H1 (cell line): ENCODE data around the gene BRPF3. TPM values are rescaled to one million over a fixed set of nuclear protein-coding genes. Genes with fewer than 3 reads are reported as not detected.

Experiments
- CTCF ChIA-PET: fragments of 300-600 bp; sonication (Branson Sonifier 250); formaldehyde crosslinking; loops from one replicate; lab custom pipeline; 2021; ENCODE audit not compliant: partially characterized antibody; lab: Charles Lee
- POLR2A ChIA-PET: fragments of 300-600 bp; sonication (Branson Sonifier 250); formaldehyde crosslinking; loops from one replicate; lab custom pipeline; 2021; ENCODE audit warnings: inconsistent platforms; ENCODE audit not compliant: partially characterized antibody; lab: Charles Lee
- DNase-seq, 2 experiments: peaks; one replicate each; pipeline versions ENCODE4 v3.0.0 to v3.0.0-alpha.2; 2010 to 2022; ENCODE audit warnings: low spot score in 2 of 2, low read depth in 1 of 2, mixed read lengths in 1 of 2
- FAIRE-seq: peaks from 2 replicates; lab custom pipeline; 2011; peaks lifted over from hg19 to GRCh38; lab: Jason Lieb, UNC
- H2AFZ ChIP-seq: 2 replicates; pipeline ENCODE4 v1.8.1; 2012; ENCODE audit warnings: low read length, inconsistent platforms
- H2AK5ac ChIP-seq: 2 replicates; pipeline ENCODE4 v1.6.1; 2013; ENCODE audit warnings: low read depth, low read length
- H2BK120ac ChIP-seq: replicated peaks from 2 replicates; pipeline ENCODE3; 2013; ENCODE audit warnings: low read depth, low read length, inconsistent platforms
- H2BK12ac ChIP-seq: 2 replicates; pipeline ENCODE4 v1.6.1; 2013; ENCODE audit warnings: low read depth, low read length
- H2BK15ac ChIP-seq: 2 replicates; pipeline ENCODE4 v1.6.1; 2013; ENCODE audit warnings: low read length
- H2BK20ac ChIP-seq: 2 replicates; pipeline ENCODE4 v1.6.1; 2013; ENCODE audit warnings: low read length
- H2BK5ac ChIP-seq: 2 replicates; pipeline ENCODE4 v1.6.1; 2013; ENCODE audit warnings: low read depth, low read length
- H3K14ac ChIP-seq: 2 replicates; pipeline ENCODE4 v1.6.1; 2013; ENCODE audit warnings: inconsistent platforms; ENCODE audit not compliant: insufficient read length
- H3K18ac ChIP-seq: 2 replicates; pipeline ENCODE4 v1.6.1; 2013; ENCODE audit warnings: low read length; ENCODE audit errors: extremely low read depth
- H3K23ac ChIP-seq: 2 replicates; pipeline ENCODE4 v1.6.1; 2013; ENCODE audit warnings: inconsistent platforms; ENCODE audit not compliant: insufficient read length
- H3K23me2 ChIP-seq: 2 replicates; pipeline ENCODE4 v1.6.1; 2013; ENCODE audit warnings: low read depth, low read length
- H3K27ac ChIP-seq: 2 replicates; pipeline ENCODE4 v1.6.1; 2011; ENCODE audit warnings: low read depth, low read length, inconsistent platforms
- H3K27me3 ChIP-seq, 4 experiments: replicated peaks in 1 of 4; 1 replicate in 1 of 4; 2 replicates in 3 of 4; pipeline versions ENCODE4 v1.6.1 to v1.8.1; 2011 to 2013; ENCODE audit warnings: low read length in 3 of 4, mild to moderate bottlenecking in 3 of 4, inconsistent platforms in 2 of 4, mixed read lengths in 2 of 4, moderate library complexity in 1 of 4; ENCODE audit not compliant: control insufficient read depth in 3 of 4, insufficient read depth in 3 of 4; ENCODE audit errors: extremely low read depth in 1 of 4
- H3K36me3 ChIP-seq, 4 experiments: 2 replicates each; pipeline versions ENCODE4 v1.6.1 to v1.8.1; 2011 to 2013; ENCODE audit warnings: mild to moderate bottlenecking in 4 of 4, low read length in 3 of 4, moderate library complexity in 2 of 4, control low read depth in 1 of 4, inconsistent platforms in 1 of 4; ENCODE audit not compliant: insufficient read depth in 4 of 4, control insufficient read depth in 2 of 4
- H3K4ac ChIP-seq: replicated peaks from 2 replicates; pipeline ENCODE3; 2013; ENCODE audit warnings: low read length, low read depth, mixed read lengths, inconsistent platforms; ENCODE audit not compliant: insufficient read length
- H3K4me1 ChIP-seq, 4 experiments: replicated peaks in 1 of 4; 1 replicate in 1 of 4; 2 replicates in 3 of 4; pipeline versions ENCODE4 v1.6.1 to v1.8.1; 2011 to 2013; ENCODE audit warnings: low read length in 3 of 4, inconsistent platforms in 2 of 4, mixed read lengths in 1 of 4; ENCODE audit not compliant: insufficient read depth in 4 of 4, control insufficient read depth in 3 of 4
- H3K4me2 ChIP-seq, 2 experiments: 2 replicates each; pipeline versions ENCODE4 v1.6.1 to v1.8.1; 2011 to 2013; ENCODE audit warnings: low read depth in 2 of 2, low read length in 2 of 2, control low read depth in 1 of 2, inconsistent platforms in 1 of 2, mild to moderate bottlenecking in 1 of 2; ENCODE audit not compliant: insufficient read depth in 1 of 2
- H3K4me3 ChIP-seq, 4 experiments: fragments of 200-600, 300-600 bp in 1 of 4; sonication (generic), shearing (Covaris generic), sonication (Bioruptor Twin) in 1 of 4; 2 replicates each; pipeline versions ENCODE4 v1.5.1 to v1.8.1; 2011 to 2016; ENCODE audit warnings: low read length in 4 of 4, low read depth in 3 of 4, control low read depth in 2 of 4, inconsistent platforms in 2 of 4, mild to moderate bottlenecking in 2 of 4, mixed read lengths in 1 of 4, moderate library complexity in 1 of 4; ENCODE audit not compliant: insufficient read depth in 2 of 4; ENCODE audit errors: extremely low read depth in 1 of 4
- H3K56ac ChIP-seq: replicated peaks from 2 replicates; pipeline ENCODE3; 2013; ENCODE audit warnings: low read depth, mild to moderate bottlenecking, mixed read lengths, low read length, inconsistent platforms; ENCODE audit not compliant: insufficient read length
- H3K79me1 ChIP-seq: 2 replicates; pipeline ENCODE4 v1.6.1; 2013; ENCODE audit warnings: low read depth, low read length, control low read depth
- H3K79me2 ChIP-seq, 2 experiments: 2 replicates each; pipeline versions ENCODE4 v1.6.1 to v1.8.1; 2012 to 2013; ENCODE audit warnings: low read length in 2 of 2, mild to moderate bottlenecking in 2 of 2, inconsistent platforms in 1 of 2; ENCODE audit not compliant: insufficient read depth in 2 of 2, control insufficient read depth in 1 of 2
- H3K9ac ChIP-seq, 4 experiments: replicated peaks in 1 of 4; 1 replicate in 1 of 4; 2 replicates in 3 of 4; pipeline versions ENCODE4 v1.6.1 to v1.8.1; 2011 to 2013; ENCODE audit warnings: low read depth in 3 of 4, low read length in 3 of 4, control low read depth in 2 of 4, mild to moderate bottlenecking in 2 of 4, moderate library complexity in 2 of 4, inconsistent platforms in 1 of 4; ENCODE audit errors: extremely low read depth in 1 of 4
- H3K9me3 ChIP-seq, 2 experiments: 2 replicates each; pipeline versions ENCODE4 v1.6.1 to v1.8.1; 2012 to 2013; ENCODE audit warnings: mild to moderate bottlenecking in 2 of 2, moderate library complexity in 2 of 2, control low read depth in 1 of 2, inconsistent platforms in 1 of 2, low read depth in 1 of 2, low read length in 1 of 2, mixed read lengths in 1 of 2; ENCODE audit not compliant: insufficient read depth in 2 of 2
- H4K20me1 ChIP-seq, 2 experiments: replicated peaks in 1 of 2; 2 replicates each; pipeline versions ENCODE3 to v1.8.1; 2011 to 2013; ENCODE audit warnings: inconsistent platforms in 2 of 2, low read length in 2 of 2, mild to moderate bottlenecking in 1 of 2; ENCODE audit not compliant: insufficient read depth in 2 of 2, control insufficient read depth in 1 of 2
- H4K5ac ChIP-seq: 2 replicates; pipeline ENCODE4 v1.6.1; 2013; ENCODE audit warnings: low read length, low read depth, mixed read lengths, inconsistent platforms; ENCODE audit not compliant: insufficient read length
- H4K8ac ChIP-seq: 2 replicates; pipeline ENCODE4 v1.8.0; 2013; ENCODE audit warnings: mild to moderate bottlenecking, moderate library complexity, low read length, inconsistent platforms; ENCODE audit not compliant: insufficient read depth; ENCODE audit errors: extremely low read depth
- H4K91ac ChIP-seq: replicated peaks from 2 replicates; pipeline ENCODE3; 2013; ENCODE audit warnings: low read length, mixed read lengths, inconsistent platforms; ENCODE audit not compliant: insufficient read length
- CREB1 ChIP-seq: IDR thresholded peaks from 2 replicates; pipeline ENCODE4 v1.6.1; 2012; ENCODE audit warnings: inconsistent platforms
- E2F6 ChIP-seq: IDR thresholded peaks from 2 replicates; pipeline ENCODE4 v1.6.1; 2012; ENCODE audit warnings: inconsistent platforms
- GABPA ChIP-seq: IDR thresholded peaks from 2 replicates; pipeline ENCODE4 v1.6.1; 2011; ENCODE audit warnings: mild to moderate bottlenecking, low read length, moderate library complexity, borderline replicate concordance; ENCODE audit not compliant: insufficient read depth
- HDAC2 ChIP-seq, 2 experiments: fragments of 300-600 bp in 1 of 2; sonication (generic) in 1 of 2; IDR thresholded peaks; 2 replicates each; pipeline ENCODE4 v1.6.1; 2011 to 2012; ENCODE audit warnings: low read depth in 2 of 2, low read length in 2 of 2, mild to moderate bottlenecking in 2 of 2, moderate library complexity in 2 of 2, borderline replicate concordance in 1 of 2, inconsistent platforms in 1 of 2
- KDM4A ChIP-seq: IDR thresholded peaks from one replicate; pipeline ENCODE4 v1.7.1; 2012; ENCODE audit warnings: low read depth, mild to moderate bottlenecking, moderate library complexity, low read length, inconsistent platforms; ENCODE audit not compliant: severe bottlenecking
- KDM5A ChIP-seq: fragments of 200-600 bp; IDR thresholded peaks from 2 replicates; pipeline ENCODE4 v1.7.1; 2012; ENCODE audit warnings: mild to moderate bottlenecking, low read length, inconsistent platforms, mixed read lengths
- SAP30 ChIP-seq: fragments of 300-600 bp; sonication (generic); IDR thresholded peaks from 2 replicates; pipeline ENCODE4 v1.7.1; 2012; ENCODE audit warnings: low read length, moderate library complexity, mild to moderate bottlenecking, inconsistent platforms; ENCODE audit not compliant: insufficient read depth, insufficient replicate concordance
- SIN3A ChIP-seq, 2 experiments: IDR thresholded peaks in 1 of 2; conservative IDR thresholded peaks in 1 of 2; 2 replicates each; pipeline ENCODE4 v1.6.1; 2011 to 2012; ENCODE audit warnings: low read length in 2 of 2, improper control_type of control experiment in 1 of 2, low read depth in 1 of 2, mild to moderate bottlenecking in 1 of 2
- SP4 ChIP-seq: IDR thresholded peaks from 2 replicates; pipeline ENCODE4 v1.6.1; 2012; ENCODE audit warnings: low read length, inconsistent platforms
- TEAD4 ChIP-seq: IDR thresholded peaks from 2 replicates; pipeline ENCODE4 v1.6.1; 2012; ENCODE audit warnings: low read depth, low read length, inconsistent platforms, mixed read lengths
- WGBS, 2 experiments: shearing (Covaris generic) in 1 of 2; methylation state at CpG; one replicate each; pipeline versions ENCODE4 v1.1.6 to v1.1.7; 2013 to 2015; ENCODE audit warnings: low lambda C conversion rate in 2 of 2, mixed read lengths in 2 of 2, inconsistent platforms in 1 of 2, low coverage in 1 of 2, missing lambda C conversion rate in 1 of 2; ENCODE audit not compliant: insufficient replicate concordance in 2 of 2, insufficient coverage in 1 of 2, insufficient read length in 1 of 2; ENCODE audit errors: extremely low coverage in 1 of 2, missing lambda C conversion rate in 1 of 2; 5-methylcytosine and 5-hydroxymethylcytosine counted together
- polyA plus RNA-seq, 7 experiments: library from polyadenylated mRNA; depleted of rRNA in 3 of 7; stranded (reverse) in 5 of 7; unstranded in 2 of 7; fragments of >200 nt in 5 of 7; fragments of 200-250 nt in 2 of 7; gene quantifications; 1 replicate in 5 of 7; 2 replicates in 1 of 7; 4 replicates in 1 of 7; pipeline versions ENCODE4 v1.2.1 to v1.2.3, GENCODE V29; 2011 to 2013; ENCODE audit warnings: missing spikeins in 2 of 7, mixed read lengths in 2 of 7
- total RNA-seq: library from RNA; stranded (reverse); fragmentation: NEBNext Ultra II Directional; extraction: Animal tissue kit (Norgen Biotek cat#: 25700); gene quantifications from 2 replicates; pipeline ENCODE4 v1.2.1, GENCODE V29; 2021
- TF ChIP-seq, protein P1 (sequence below): IDR thresholded peaks from 2 replicates; pipeline ENCODE4 v1.6.1; 2011; ENCODE audit warnings: low read depth, mild to moderate bottlenecking, low read length; ENCODE audit not compliant: insufficient read depth

Gene BRPF3
- total and polyA plus RNA-seq, 2 of the 8 experiments (the other 6 are each of a cell fraction or from before 2014, with no cell fraction given): 26.0 to 37.5 TPM

GRCh38 chr6:36224918-36225461 lies 28.4 kb downstream of the BRPF3 start:
- Histone ChIP-seq H2BK12ac (no peak overlapping the region), H3K4ac (no peak overlapping the region), H2AK5ac (no peak overlapping the region), H4K5ac (no peak overlapping the region), H3K4me3 (no peak overlapping the region), H4K8ac (0 out of 2 replicates have a peak overlapping the region, but pooled peaks have one; percentile 35), H3K18ac (no peak overlapping the region), H3K27ac (no peak overlapping the region), H3K14ac (no peak overlapping the region), H3K4me1 (no peaks in the 10 kb centered on the region), H4K91ac (no peak overlapping the region), H3K9me3 (no peaks in the 10 kb centered on the region), H2BK120ac (no peak overlapping the region), H3K56ac (no peak overlapping the region), H4K20me1 (peaks cover 0 to 2% of the 10 kb centered on the region in 2 experiments), H3K79me2 (no peaks in the 10 kb centered on the region), H3K79me1 (peaks cover 3% of the 10 kb centered on the region; the same call in 1 of the 2 replicates), H2BK20ac (no peak overlapping the region), H2BK5ac (no peak overlapping the region), H3K23me2 (no peaks in the 10 kb centered on the region), H2BK15ac (no peak overlapping the region), H2AFZ (no peak overlapping the region), H3K36me3 (peaks cover 8 to 54% (median 31%) of the 10 kb centered on the region in 4 experiments), H3K27me3 (no peaks in the 10 kb centered on the region), H3K4me2 (no peak overlapping the region), H3K9ac (no peak overlapping the region), H3K23ac (no peak overlapping the region)
- 83% methylated on average over 5 of the region's 5 CpGs; no CpG with 5 or more reads in 1 of the 2 experiments for WGBS, 2 experiments
- ChIA-PET CTCF (interaction anchor here (0.6 to 1.5 kb wide), 4 partner anchors 9 to 136 kb away, joined by 3 to 5 read pairs (median 3); no protein-coding TSS in a partner anchor), POLR2A (interaction anchor here (0.6 to 1.7 kb wide), 8 partner anchors 9 to 192 kb away, joined by 3 to 5 read pairs (median 3); no protein-coding TSS in a partner anchor)
- DNase-seq: no peak
- FAIRE-seq: no peak
- TF ChIP-seq CREB1: no peak
- TF ChIP-seq SAP30: no peak
- TF ChIP-seq, protein P1, sequence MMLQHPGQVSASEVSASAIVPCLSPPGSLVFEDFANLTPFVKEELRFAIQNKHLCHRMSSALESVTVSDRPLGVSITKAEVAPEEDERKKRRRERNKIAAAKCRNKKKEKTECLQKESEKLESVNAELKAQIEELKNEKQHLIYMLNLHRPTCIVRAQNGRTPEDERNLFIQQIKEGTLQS: no peak
- no peak for TF ChIP-seq SP4
- no peak for TF ChIP-seq KDM5A
- TF ChIP-seq GABPA: no peak
- TF ChIP-seq TEAD4: no peak
- no peak for TF ChIP-seq SIN3A (conservative IDR thresholded peaks at IDR 0.05 in 1 of 2, IDR thresholded peaks at IDR 0.05 in 1 of 2; ENCODE audit: low read depth in 1 of 2, low read length in 2 of 2)
- no peak for TF ChIP-seq E2F6
- TF ChIP-seq HDAC2 (IDR thresholded peaks at IDR 0.05; ENCODE audit: borderline replicate concordance in 1 of 2, low read depth in 2 of 2, low read length in 2 of 2): no peak
- no peak for TF ChIP-seq KDM4A
